Smooth muscle cell (in vitro differentiated cells): ENCODE data around the gene VANGL2. TPM values are rescaled to one million over a fixed set of nuclear protein-coding genes. Genes with fewer than 3 reads are reported as not detected.

ENCODE experiments used
- DNase-seq: peaks from one replicate; lab custom pipeline; 2025; ENCODE audit not compliant: unreplicated experiment; lab: John Stamatoyannopoulos, UW
- H2AFZ ChIP-seq: fragments of 200-600 bp; sonication (generic); 2 replicates; pipeline ENCODE4 v1.6.0; 2016; ENCODE audit warnings: antibody characterized with exemption, low read depth, mild to moderate bottlenecking
- H3F3A ChIP-seq: fragments of 200-600 bp; sonication (generic); 2 replicates; pipeline ENCODE4 v1.6.0; 2017; ENCODE audit warnings: antibody characterized with exemption, low read depth
- H3K27ac ChIP-seq: fragments of 200-600 bp; sonication (generic); 2 replicates; pipeline ENCODE4 v1.5.1; 2016; ENCODE audit warnings: low read depth, mild to moderate bottlenecking
- H3K27me3 ChIP-seq: fragments of 200-600 bp; sonication (generic); 2 replicates; pipeline ENCODE4 v1.6.1; 2016; ENCODE audit warnings: low read depth, mild to moderate bottlenecking
- H3K36me3 ChIP-seq: fragments of 200-600 bp; sonication (generic); 2 replicates; pipeline ENCODE4 v1.5.1; 2016; ENCODE audit warnings: low read depth
- H3K4me1 ChIP-seq: fragments of 200-600 bp; sonication (generic); 2 replicates; pipeline ENCODE4 v1.5.1; 2016; ENCODE audit warnings: low read depth
- H3K4me2 ChIP-seq: fragments of 200-600 bp; sonication (generic); 2 replicates; pipeline ENCODE4 v1.6.0; 2016; ENCODE audit warnings: mild to moderate bottlenecking
- H3K4me3 ChIP-seq: fragments of 200-600 bp; sonication (generic); 2 replicates; pipeline ENCODE4 v1.5.1; 2016; ENCODE audit warnings: mild to moderate bottlenecking
- H3K79me2 ChIP-seq: fragments of 200-600 bp; sonication (generic); 2 replicates; pipeline ENCODE4 v1.6.0; 2016; ENCODE audit warnings: low read depth, mild to moderate bottlenecking
- H3K9ac ChIP-seq: fragments of 200-600 bp; sonication (generic); 2 replicates; pipeline ENCODE4 v1.6.0; 2016; ENCODE audit warnings: low read depth
- H3K9me3 ChIP-seq: fragments of 200-600 bp; sonication (generic); replicated peaks from 2 replicates; pipeline ENCODE4 v1.5.1; 2016; ENCODE audit warnings: low read depth
- H4K20me1 ChIP-seq: fragments of 200-600 bp; sonication (generic); 2 replicates; pipeline ENCODE4 v1.6.0; 2016; ENCODE audit warnings: low read depth
- CTCF ChIP-seq: fragments of 200-600 bp; sonication (generic); IDR thresholded peaks from 2 replicates; pipeline ENCODE4 v1.5.1; 2017; ENCODE audit warnings: borderline replicate concordance, mild to moderate bottlenecking, antibody characterized with exemption; ENCODE audit not compliant: insufficient read depth, poor library complexity, severe bottlenecking
- WGBS: methylation state at CpG from one replicate; pipeline ENCODE4 v1.1.7; 2016; ENCODE audit warnings: low lambda C conversion rate; 5-methylcytosine and 5-hydroxymethylcytosine counted together
- polyA plus RNA-seq: library from polyadenylated mRNA; unstranded; fragments of >200 nt; fragmentation: Nextera tagmentation; extraction: Ambion mirVana; gene quantifications from 2 replicates; pipeline ENCODE4 v1.2.1, GENCODE V29; 2016
- total RNA-seq: library from RNA; depleted of rRNA; stranded (reverse); fragments of >200 nt; gene quantifications from 2 replicates; pipeline ENCODE4 v1.2.3, GENCODE V29; 2014

Gene VANGL2
- total and polyA plus RNA-seq, 2 experiments from 2014 or later, result 7.1 to 12.2 TPM

DNA sequence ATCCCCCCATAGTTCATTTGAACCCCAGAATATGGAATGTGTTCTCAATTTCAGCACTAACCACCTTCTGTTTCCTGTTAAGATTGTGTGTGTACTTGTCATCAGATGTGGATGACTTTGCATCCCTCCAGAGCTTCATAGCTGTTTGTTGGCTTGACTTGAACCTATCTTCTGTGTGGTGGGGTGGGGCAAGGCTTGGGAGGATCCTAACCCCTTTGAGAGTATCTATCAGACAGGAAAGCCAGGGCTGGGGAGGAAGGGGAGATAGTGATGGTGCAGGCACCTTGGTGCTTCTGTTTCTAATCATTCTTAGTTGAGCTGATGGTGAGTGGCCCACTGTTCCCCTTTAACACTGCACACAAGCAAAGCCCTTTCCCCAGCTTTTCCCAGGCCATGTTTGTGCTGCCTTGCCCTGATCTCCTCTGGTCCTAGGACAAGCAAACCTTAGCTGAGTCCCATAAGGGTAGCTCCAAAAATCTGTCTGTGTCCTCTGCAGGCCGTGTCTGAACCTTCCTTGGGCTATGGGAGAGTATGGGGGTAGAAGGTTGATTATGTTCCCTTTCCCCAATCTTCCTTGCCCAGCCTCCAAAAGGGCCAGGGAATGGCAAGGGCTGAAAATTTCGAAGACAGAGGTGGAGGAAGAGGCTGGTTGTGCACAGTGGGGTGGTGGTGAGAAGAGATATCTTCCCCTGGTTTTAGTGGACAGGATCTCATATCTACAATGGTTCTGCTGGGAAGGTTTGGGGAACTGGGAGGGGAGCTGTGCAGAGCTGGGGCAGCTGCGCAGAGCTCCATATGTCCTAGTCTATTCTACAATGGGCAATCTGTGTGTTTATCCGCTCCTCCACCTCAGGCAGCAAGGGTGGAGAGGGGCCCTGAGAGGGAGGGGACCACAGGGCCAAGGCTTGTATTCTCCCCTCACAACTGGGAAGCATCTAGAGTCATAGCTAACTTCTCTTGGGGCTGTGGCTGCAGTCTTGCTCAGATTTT lies 32.1 kb upstream of the VANGL2 start:
- no peaks in the 10 kb centered on the region for H3K79me2 ChIP-seq
- H3K9ac ChIP-seq, result no peak overlapping the region
- WGBS, result 87% methylated on average over 4 of the region's 4 CpGs
- H3K27me3 ChIP-seq, result no peaks in the 10 kb centered on the region
- H3K9me3 ChIP-seq, result no peaks in the 10 kb centered on the region
- TF ChIP-seq CTCF, result no peak
- no peak overlapping the region for H2AFZ ChIP-seq
- no peaks in the 10 kb centered on the region for H3F3A ChIP-seq
- no peak overlapping the region for H3K27ac ChIP-seq
- H3K4me3 ChIP-seq, result no peak overlapping the region
- H3K4me2 ChIP-seq, result no peak overlapping the region
- no peaks in the 10 kb centered on the region for H3K36me3 ChIP-seq
- H4K20me1 ChIP-seq, result no peaks in the 10 kb centered on the region
- peaks cover 1% of the 10 kb centered on the region for H3K4me1 ChIP-seq
- DNase-seq, result no peak

- Histone ChIP-seq H3K4me2 (no peak overlapping the region), H3K27ac (no peak overlapping the region), H3K27me3 (no peaks in the 10 kb centered on the region), H3K4me1 (no peaks in the 10 kb centered on the region), H3K79me2 (no peaks in the 10 kb centered on the region), H3K4me3 (no peak overlapping the region), H4K20me1 (no peaks in the 10 kb centered on the region), H3K9ac (no peak overlapping the region), H2AFZ (no peak overlapping the region), H3F3A (no peaks in the 10 kb centered on the region), H3K9me3 (no peaks in the 10 kb centered on the region), H3K36me3 (no peaks in the 10 kb centered on the region)
- WGBS, result 88% methylated on average over 1 of the region's 1 CpG
- no peak for TF ChIP-seq CTCF
- no peak for DNase-seq
Measured at GRCh38 chr1:160369087-160369486, 31.3 kb upstream of the VANGL2 start.

DNA sequence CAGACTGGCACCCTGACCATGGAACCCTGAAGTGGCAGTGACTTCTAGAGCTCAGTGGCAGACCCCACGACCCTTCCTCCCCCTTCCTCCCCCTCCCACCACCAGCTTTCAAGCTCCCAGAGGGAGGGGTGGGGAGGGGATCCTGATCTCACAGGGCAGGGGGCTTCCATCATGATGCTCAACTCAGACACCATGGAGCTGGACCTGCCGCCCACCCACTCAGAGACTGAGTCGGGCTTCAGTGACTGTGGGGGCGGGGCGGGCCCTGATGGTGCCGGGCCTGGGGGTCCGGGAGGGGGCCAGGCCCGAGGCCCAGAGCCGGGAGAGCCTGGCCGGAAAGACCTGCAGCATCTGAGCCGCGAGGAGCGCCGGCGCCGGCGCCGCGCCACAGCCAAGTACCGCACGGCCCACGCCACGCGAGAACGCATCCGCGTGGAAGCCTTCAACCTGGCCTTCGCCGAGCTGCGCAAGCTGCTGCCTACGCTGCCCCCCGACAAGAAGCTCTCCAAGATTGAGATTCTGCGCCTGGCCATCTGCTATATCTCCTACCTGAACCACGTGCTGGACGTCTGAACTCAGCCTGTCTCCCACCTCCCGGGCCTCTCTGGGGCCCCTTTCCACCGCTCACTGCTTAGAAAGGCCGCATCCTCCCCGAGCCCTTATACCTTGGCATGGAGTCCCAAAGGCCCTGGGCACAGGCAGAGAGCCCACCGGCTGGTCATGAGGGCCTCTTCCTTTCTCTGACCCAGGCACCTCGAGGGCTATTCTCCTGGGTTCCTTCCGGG lies 29.6 kb upstream of the VANGL2 start:
- Histone ChIP-seq H3K9me3 (no peaks in the 10 kb centered on the region), H3K9ac (no peak overlapping the region), H3K4me2 (no peak overlapping the region), H3F3A (no peaks in the 10 kb centered on the region), H3K27me3 (no peaks in the 10 kb centered on the region), H4K20me1 (no peaks in the 10 kb centered on the region), H3K79me2 (no peaks in the 10 kb centered on the region), H3K4me3 (no peak overlapping the region), H3K27ac (no peak overlapping the region), H2AFZ (no peak overlapping the region), H3K4me1 (peaks cover 4% of the 10 kb centered on the region), H3K36me3 (no peaks in the 10 kb centered on the region)
- no peak for DNase-seq
- TF ChIP-seq CTCF, result no peak
- 92% methylated on average over 39 of the region's 42 CpGs for WGBS
